Adrenal gland (tissue), 5 donors: Measurements from ENCODE around the gene RAP2C.

ENCODE experiments used
- POLR2A ChIP-seq, 2 donors: fragments of 450-650 bp; IDR thresholded peaks; one replicate each; pipeline ENCODE4 v1.6.1; 2017; ENCODE audit warnings: antibody characterized with exemption in 2 of 2, mild to moderate bottlenecking in 2 of 2, moderate library complexity in 1 of 2
- TF ChIP-seq, protein P1 (sequence below), 6 experiments: fragments of 450-650 bp in 4 of 6; fragments of 200-600 bp in 2 of 6; sonication (generic) in 1 of 6; IDR thresholded peaks; 1 replicate in 5 of 6; 2 replicates in 1 of 6; pipeline versions ENCODE4 v1.5.1 to v1.8.0; 2016 to 2021; ENCODE audit warnings: antibody characterized with exemption in 6 of 6, mild to moderate bottlenecking in 2 of 6, moderate library complexity in 1 of 6
- donor health status: DM: no; HTN: no; CAD: no.

DNA sequence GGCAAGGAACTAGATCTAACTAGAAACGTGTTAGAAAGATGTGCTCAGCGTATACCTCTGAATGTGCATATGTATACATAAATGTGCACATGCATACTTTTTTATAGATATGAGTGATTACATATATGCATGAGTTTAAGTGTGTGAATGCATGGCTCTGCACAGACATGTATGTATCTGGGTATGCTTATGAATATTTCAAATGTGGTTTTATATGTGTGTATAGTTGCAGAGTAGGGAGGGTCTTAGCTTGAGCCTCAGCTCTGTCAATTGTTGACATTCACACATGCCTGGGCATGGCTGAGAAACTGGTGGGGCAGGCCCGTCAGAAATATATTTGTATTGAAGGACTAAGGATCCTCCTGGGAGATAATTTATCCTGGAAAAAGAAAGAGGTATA is 31.1 kb downstream of the RAP2C start:
- TF ChIP-seq, protein P1, sequence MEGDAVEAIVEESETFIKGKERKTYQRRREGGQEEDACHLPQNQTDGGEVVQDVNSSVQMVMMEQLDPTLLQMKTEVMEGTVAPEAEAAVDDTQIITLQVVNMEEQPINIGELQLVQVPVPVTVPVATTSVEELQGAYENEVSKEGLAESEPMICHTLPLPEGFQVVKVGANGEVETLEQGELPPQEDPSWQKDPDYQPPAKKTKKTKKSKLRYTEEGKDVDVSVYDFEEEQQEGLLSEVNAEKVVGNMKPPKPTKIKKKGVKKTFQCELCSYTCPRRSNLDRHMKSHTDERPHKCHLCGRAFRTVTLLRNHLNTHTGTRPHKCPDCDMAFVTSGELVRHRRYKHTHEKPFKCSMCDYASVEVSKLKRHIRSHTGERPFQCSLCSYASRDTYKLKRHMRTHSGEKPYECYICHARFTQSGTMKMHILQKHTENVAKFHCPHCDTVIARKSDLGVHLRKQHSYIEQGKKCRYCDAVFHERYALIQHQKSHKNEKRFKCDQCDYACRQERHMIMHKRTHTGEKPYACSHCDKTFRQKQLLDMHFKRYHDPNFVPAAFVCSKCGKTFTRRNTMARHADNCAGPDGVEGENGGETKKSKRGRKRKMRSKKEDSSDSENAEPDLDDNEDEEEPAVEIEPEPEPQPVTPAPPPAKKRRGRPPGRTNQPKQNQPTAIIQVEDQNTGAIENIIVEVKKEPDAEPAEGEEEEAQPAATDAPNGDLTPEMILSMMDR (IDR thresholded peaks at IDR 0.05): no peak
- no peak for TF ChIP-seq POLR2A (IDR thresholded peaks at IDR 0.05)
